ENCODE results near the gene BRD1. TPM values are rescaled to one million over a fixed set of nuclear protein-coding genes. Genes with fewer than 3 reads are reported as not detected.

BRD1 gene
- total and polyA plus RNA-seq, 9 of the 15 experiments (the other 6 are each of a cell fraction or from before 2014, with no cell fraction given) = 0.42 to 17.6 (median 5.5) TPM

- no TSS peak for BruUV-seq (replicated peaks)
- in situ Hi-C loops (cut with MboI) (no loop called here), intact Hi-C loops (cut with micrococcal nuclease) (no loop called here)
- Histone ChIP-seq H3K27me3 (ENCODE audit: control insufficient read depth in 2 of 2, insufficient read depth in 2 of 2, low read length in 2 of 2) (no peaks in the 10 kb centered on the region), H3K9ac (ENCODE audit: insufficient read depth in 1 of 2, low read depth in 2 of 2, low read length in 2 of 2) (peak overlapping the region in 1 of 2 experiments; percentile 35; a peak in 2 of 4 replicates), H3K4me2 (ENCODE audit: insufficient read depth, low read length) (no peak overlapping the region), H3K4me1 (replicated peaks in 1 of 2; ENCODE audit: control insufficient read depth in 2 of 2, insufficient read depth in 2 of 2, low read length in 2 of 2) (peaks cover 0 to 17% of the 10 kb centered on the region in 2 experiments; a peak in 2 of 5 replicates), H3K79me2 (ENCODE audit: control insufficient read depth, insufficient read depth, low read length) (no peaks in the 10 kb centered on the region; the same call in 1 of the 3 replicates), H4K20me1 (replicated peaks; ENCODE audit: control insufficient read depth, insufficient read depth, low read length) (peaks cover 15% of the 10 kb centered on the region; the same call in 1 of the 2 replicates), H2AFZ (ENCODE audit: low read depth, low read length) (no peak overlapping the region), H3K9me3 (replicated peaks; ENCODE audit: control insufficient read depth, insufficient read depth, low read depth, low read length) (no peaks in the 10 kb centered on the region), H3K9me1 (ENCODE audit: control insufficient read depth, insufficient read depth, low read length) (no peaks in the 10 kb centered on the region), H3K36me3 (ENCODE audit: control insufficient read depth, insufficient read depth, low read length) (peaks cover 88% of the 10 kb centered on the region; the same call in 2 of the 3 replicates), H3K27ac (ENCODE audit: extremely low read depth, low read depth, low read length) (no peak overlapping the region), H3K4me3 (no peak overlapping the region)
- CTCF ChIA-PET (ENCODE audit: low intra/inter-chr PET ratio) = no interaction called here
- POLR2A ChIA-PET = interaction anchor here (0.8 kb wide), 1 partner anchor 15 kb away, joined by 3 read pairs; no protein-coding TSS in a partner anchor
- ATAC-seq (no peak), DNase-seq (ENCODE audit: extremely low read depth in 1 of 4, low spot score in 3 of 4) (no peak), FAIRE-seq (no peak)
- 91% methylated on average over 9 of the region's 23 CpGs for WGBS (ENCODE audit: insufficient coverage, low coverage, missing lambda C conversion rate)
- TF ChIP-seq ZNF280A (IDR thresholded peaks at IDR 0.05; ENCODE audit: low read depth, partially characterized antibody) (no peak), ATF1 (CRISPR knock-in tag; IDR thresholded peaks at IDR 0.05) (no peak), ATF1 (tag; IDR thresholded peaks at IDR 0.05) (no peak), RAD21 (CRISPR knock-in tag; conservative IDR thresholded peaks at IDR 0.05 in 1 of 2, IDR thresholded peaks at IDR 0.05 in 1 of 2) (no peak), HDGF (IDR thresholded peaks at IDR 0.05) (no peak), NRF1 (conservative IDR thresholded peaks at IDR 0.05 in 1 of 2, IDR thresholded peaks at IDR 0.05 in 1 of 2) (no peak), FOXM1 (IDR thresholded peaks at IDR 0.05; ENCODE audit: low read depth) (no peak), FOXM1 (CRISPR knock-in tag; IDR thresholded peaks at IDR 0.05; ENCODE audit: low read depth) (no peak), CLOCK (CRISPR knock-in tag; IDR thresholded peaks at IDR 0.05; ENCODE audit: borderline replicate concordance) (no peak), CHAMP1 (IDR thresholded peaks at IDR 0.05) (no peak)
Observed at GRCh38 chr22:49793871-49794270, 33.8 kb downstream of the BRD1 start.

Measured in K562 (cell line).